GM18526 (cell line): Measurements from ENCODE around the gene MYO5C.

Experiments used
- POLR2A ChIP-seq: IDR thresholded peaks from 3 replicates; pipeline ENCODE4 v1.6.1; 2011; ENCODE audit not compliant: insufficient read length; ENCODE audit errors: extremely low read depth

MYO5C gene

GRCh38 chr15:52295421-52296001, at the start of gene MYO5C:
TSS of gene MYO5C (minus strand) at chr15:52295804. CDS start at chr15:52295636, 168 bp downstream.
- no peak for TF ChIP-seq POLR2A

GRCh38 chr15:52344592-52344991, 49.0 kb upstream of the MYO5C start:
- no peak for TF ChIP-seq POLR2A

GRCh38 chr15:52343831-52344230, 48.2 kb upstream of the MYO5C start:
- no peak for TF ChIP-seq POLR2A

- TF ChIP-seq POLR2A, result no peak
These were observed 44.5 kb upstream of the MYO5C start for GRCh38 chr15:52340093-52340492.

GRCh38 chr15:52338891-52339290, 43.3 kb upstream of the MYO5C start:
- no peak for TF ChIP-seq POLR2A

- no peak for TF ChIP-seq POLR2A
These were observed 42.5 kb upstream of the MYO5C start for GRCh38 chr15:52338058-52338457.

GRCh38 chr15:52337198-52337853, 41.7 kb upstream of the MYO5C start:
- TF ChIP-seq POLR2A, result no peak

GRCh38 chr15:52336529-52336928, 40.9 kb upstream of the MYO5C start:
- no peak for TF ChIP-seq POLR2A

GRCh38 chr15:52334491-52335160, 39.0 kb upstream of the MYO5C start:
- no peak for TF ChIP-seq POLR2A

- no peak for TF ChIP-seq POLR2A
These were observed 36.1 kb upstream of the MYO5C start for GRCh38 chr15:52331490-52332240.

- TF ChIP-seq POLR2A, result no peak
These were observed 34.4 kb upstream of the MYO5C start for GRCh38 chr15:52329987-52330386.

GRCh38 chr15:52329150-52329549, 33.5 kb upstream of the MYO5C start:
- no peak for TF ChIP-seq POLR2A

- TF ChIP-seq POLR2A, result no peak
These were observed 33.1 kb upstream of the MYO5C start for GRCh38 chr15:52328680-52329079.

- no peak for TF ChIP-seq POLR2A
These were observed 31.2 kb upstream of the MYO5C start for GRCh38 chr15:52326756-52327155.

- no peak for TF ChIP-seq POLR2A
These were observed 28.5 kb upstream of the MYO5C start for GRCh38 chr15:52324109-52324508.
